Germinal center (tissue), 1 donor: ENCODE data around the gene LCN1.
A peak's percentile ranks its signal among the peaks of the same experiment; 100 is the strongest.

Source experiments
- DNase-seq: peaks from one replicate; pipeline ENCODE4 v3.0.0; 2012; ENCODE audit warnings: mixed read lengths, low spot score

LCN1 gene

DNA sequence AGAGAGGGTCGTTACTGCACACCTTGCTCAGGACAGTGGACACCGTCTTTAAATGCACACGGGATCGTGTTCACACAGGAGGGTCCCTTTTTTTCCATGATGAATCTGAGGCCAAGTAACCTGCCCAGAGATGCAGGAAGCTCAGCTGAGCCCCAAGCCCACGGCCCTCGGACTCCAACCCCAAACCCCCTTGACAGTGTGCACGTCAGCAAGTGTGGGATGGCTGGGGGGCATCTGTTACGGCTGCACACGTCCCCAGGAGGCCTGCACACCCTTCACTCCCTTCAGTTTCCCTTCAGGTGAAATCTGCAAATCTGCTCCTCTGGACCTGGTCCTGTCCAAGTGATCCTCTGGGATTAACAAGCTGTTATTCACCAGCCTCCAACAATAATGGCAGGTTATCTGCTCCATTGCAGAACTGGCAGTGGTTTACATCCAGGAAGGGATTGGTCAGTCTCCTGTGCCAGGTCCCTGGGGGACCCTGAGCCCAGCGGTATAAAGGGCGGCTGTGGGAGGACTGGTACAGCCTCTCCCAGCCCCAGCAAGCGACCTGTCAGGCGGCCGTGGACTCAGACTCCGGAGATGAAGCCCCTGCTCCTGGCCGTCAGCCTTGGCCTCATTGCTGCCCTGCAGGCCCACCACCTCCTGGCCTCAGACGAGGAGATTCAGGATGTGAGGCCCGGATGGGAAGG, at the start of gene LCN1:
Gene LCN1 (plus strand): TSS at position 525 of the 692 bp plus-strand sequence. CDS start 58 bp downstream, at position 583.
- no peak for DNase-seq

DNA sequence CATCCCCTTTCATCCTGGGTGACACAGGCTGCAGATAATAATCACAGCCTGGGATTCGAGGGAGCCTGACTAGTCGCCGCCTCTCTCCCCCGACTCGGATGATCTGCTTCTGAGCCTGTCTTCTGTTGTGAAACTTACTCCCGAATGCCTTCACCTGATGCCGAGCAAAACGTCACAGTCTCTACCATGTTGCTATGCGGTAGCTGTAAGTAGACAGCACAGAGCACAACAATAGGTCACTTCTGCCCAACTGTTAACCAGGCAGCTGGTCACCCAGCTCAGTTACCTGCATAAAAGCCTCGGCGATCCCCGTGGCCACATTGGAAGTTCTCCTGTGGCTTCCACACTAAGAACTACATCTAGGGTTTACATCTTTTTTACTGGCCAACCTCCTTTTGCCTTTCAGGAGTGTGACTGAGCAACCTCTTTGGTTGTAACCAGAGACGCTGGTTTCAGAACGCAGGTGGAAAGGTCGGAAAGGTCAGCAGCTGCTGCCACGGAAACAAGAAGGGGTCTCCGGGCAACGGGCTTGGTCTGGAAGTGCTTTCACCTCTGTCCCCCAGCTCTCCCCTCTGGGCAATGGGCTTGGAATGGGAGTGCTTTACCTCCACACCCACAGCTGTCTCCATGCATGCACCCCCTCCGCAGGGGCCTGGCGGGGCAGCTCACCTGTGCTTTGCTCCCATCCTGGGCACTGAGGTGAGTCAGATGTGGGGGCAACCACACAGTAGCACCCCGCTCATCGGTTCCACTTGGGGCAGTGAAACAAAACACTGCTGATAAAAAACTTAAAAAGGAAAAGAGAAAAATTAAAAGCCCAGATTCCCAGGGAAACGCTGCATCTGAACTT, 49.2 kb upstream of the LCN1 start:
- DNase-seq = no peak

DNA sequence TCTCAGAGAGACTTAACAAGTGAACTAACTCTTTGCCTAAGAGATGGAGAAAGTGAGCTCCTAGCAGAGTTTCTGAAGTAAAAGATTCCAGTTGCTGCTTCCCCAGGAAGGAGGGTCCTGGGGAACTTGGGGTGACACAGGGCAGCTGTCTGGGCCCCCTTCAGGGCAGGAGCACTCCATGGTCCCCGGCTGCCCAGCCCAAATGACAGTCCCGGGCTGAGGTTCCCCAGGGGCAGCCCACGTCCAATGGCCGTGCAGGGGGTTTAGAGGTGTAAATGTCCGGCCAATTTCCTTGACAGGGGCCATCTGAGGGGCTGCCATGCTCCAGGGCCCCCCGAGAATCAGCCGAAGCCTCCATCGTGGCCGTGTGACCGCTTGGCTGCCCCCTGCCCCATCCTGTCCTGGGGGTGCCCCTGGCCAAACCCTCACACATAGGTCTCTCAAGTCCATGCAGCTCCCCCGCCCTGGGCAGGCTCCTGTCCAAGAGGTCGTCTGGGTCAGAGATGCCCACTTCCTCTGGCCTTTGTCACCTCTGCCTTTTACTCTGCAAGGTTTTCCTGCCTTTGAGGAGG, 47.2 kb upstream of the LCN1 start:
- no peak for DNase-seq

DNA sequence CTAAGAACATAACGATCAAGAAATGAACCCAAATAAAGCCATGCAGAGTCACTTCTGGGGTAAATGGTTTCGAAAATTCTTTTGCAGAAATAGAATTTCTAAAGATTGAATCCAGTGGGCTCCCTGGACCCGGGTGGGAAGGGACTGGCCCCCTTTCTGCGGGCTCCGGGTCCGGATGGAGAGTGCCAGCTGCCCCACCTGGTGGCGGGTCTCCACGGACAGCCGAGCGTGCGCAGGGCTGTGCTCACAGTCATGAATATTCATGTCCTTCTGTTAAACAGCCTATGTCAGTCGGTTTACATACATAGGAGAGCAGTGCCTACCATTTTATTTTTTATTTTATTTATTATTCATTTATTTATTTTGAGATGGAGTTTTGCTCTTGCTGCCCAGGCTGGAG, 46.3 kb upstream of the LCN1 start:
- peak; percentile 65 for DNase-seq

DNA sequence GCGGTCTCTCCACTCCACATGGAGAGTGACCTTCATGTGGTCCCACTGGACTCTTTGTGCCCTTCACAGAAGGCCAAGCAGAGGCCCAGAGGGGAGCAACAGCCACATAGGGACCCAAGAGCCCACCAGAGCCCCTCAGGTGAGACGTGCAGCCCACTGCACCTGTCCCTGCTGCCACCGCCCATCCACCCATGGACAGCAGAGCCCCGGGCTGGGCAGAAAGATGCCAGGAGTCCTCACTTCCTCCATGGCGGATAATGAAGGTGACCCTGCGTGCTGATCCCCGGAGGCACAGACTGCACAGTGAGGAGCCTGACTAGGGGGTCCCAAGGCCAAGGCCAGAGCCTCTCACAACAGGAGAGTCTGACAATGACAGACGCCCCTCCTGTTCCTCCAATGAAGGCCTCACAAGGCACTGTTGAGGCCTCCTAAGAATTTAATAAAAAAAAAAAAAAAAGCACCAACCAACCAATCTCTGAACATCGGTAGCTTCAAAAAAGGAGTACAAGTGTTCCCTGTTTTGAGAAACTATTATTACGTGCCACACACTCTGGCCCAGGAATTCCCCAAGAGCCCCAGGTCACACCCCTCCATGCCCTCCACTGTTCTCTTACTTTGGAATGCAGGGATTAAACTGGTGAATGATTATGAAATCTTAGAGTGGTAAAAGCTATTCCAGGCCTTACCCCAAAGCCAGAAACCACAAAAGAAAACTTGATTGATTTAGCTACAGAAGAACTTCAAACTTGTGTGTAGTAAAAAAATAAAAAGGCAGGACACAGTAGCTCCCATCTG, 44.5 kb upstream of the LCN1 start:
- no peak for DNase-seq

DNA sequence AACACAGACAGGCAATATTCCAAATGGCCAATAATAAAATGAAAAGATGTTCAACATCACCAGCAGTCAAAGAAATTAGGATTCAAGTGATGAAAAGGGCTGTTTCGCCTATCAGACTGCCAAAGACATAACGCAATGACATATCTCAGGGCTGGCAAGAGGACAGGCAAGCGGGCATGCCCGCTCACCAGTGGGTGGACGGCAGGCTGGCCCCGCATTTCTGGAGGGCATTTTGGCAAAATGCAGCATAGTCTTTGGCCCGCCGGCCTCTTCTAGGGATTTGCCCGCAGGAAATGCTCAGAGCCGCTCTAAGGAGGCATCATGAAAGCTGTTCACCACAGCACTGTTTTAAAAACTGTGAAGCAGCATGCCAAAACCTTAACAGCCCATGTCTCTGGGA, 43.0 kb upstream of the LCN1 start:
- no peak for DNase-seq

DNA sequence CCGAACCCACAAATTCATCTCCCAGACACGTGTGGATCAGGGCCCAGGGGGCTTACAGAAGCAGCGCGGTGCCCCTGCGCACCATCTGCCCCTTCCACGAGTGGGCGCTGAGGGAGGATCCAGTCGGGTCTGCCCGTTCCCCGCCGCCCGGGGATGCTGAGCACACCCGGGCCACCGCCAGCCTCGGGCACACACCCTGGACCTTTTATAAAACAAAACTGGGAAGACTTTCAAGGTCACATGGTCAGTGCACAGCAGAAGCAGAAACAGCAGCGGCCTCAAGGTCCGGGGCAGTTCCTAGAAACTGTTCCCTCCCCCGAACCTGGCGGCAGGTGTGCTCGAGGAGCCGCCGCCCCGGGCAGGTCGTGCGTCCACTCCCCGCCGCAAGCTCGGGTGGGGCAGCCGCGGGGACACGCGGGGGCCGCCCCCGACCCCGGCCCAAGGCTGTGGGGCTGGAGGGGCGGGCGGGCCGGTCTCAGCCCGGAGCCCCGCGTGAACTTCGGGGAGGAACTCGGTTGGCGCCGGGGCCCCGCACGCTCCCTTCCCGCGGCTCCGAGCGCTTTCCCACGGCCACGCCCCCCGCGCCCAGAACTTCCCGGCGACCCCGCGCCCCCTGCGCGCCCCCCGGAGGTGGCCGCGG, 42.3 kb upstream of the LCN1 start:
- DNase-seq = peak; percentile 12

GRCh38 chr9:135479469-135480052, 41.7 kb upstream of the LCN1 start, which contains the start of gene PPP1R26:
PPP1R26 (plus strand) TSS chr9:135479782; CDS start chr9:135484511, 4,729 bp downstream.
- peak; percentile 11 for DNase-seq

DNA sequence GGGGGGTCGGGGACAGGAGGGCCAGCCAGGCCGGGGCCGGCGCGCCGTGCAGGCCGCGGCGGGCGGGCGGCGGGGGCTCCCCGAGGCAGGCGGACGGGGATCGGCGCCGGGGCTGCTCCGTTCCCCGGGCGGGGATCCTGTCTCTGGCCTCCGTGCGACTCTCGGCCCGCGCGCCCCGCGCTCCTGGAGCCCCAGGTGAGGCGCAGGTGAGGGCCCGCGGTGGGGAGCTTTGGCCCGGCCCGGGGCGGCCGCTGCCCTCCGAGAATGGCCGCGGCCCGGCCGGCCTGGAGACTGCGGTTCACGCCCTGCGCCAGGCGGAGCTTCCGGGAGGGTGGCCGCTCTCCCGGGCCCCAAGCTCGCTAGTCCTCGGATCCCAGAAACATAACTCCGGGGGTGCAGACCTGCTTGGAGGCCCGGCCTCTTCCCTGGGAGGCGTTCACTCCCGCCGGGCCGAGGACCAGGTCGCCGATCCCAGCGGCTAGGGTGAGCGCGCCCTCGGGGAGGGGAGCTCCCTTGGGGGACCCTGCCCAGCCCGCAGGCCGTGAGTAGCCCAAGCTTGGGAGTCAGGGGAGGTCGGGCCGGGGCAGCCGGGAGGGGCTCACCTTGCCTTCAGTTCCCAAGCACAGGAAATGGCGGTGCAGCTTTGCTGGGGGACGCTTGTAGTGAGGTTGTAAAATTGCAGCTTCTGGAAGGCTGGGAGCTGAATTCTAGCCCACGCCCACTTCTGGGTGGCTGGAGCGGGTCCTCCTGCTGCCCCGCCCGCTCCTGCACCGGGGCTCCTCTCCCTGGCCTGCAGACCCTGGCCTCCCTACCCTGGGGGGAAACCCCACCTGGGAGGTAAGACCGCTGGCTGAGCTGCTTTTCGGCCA, 40.9 kb upstream of the LCN1 start:
- DNase-seq = peak; percentile 19

DNA sequence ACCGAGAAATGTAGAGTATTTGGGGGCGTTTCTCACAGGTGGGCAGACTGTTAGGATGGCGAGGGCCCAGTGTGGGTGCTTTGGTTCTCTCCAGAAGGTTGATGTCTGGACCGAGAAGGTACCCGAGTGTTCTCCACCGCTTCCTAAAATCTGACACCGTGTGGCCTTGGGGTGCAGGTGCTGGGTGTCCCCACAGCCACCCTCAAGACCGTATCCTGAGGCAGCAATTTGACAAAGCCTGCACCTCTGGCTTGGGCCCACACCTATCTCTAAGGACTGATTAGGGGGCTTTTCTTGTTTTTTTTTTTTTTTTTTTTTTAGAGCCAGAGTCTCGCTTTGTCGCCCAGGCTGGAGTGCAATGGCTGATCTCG, 40.3 kb upstream of the LCN1 start:
- DNase-seq = no peak

DNA sequence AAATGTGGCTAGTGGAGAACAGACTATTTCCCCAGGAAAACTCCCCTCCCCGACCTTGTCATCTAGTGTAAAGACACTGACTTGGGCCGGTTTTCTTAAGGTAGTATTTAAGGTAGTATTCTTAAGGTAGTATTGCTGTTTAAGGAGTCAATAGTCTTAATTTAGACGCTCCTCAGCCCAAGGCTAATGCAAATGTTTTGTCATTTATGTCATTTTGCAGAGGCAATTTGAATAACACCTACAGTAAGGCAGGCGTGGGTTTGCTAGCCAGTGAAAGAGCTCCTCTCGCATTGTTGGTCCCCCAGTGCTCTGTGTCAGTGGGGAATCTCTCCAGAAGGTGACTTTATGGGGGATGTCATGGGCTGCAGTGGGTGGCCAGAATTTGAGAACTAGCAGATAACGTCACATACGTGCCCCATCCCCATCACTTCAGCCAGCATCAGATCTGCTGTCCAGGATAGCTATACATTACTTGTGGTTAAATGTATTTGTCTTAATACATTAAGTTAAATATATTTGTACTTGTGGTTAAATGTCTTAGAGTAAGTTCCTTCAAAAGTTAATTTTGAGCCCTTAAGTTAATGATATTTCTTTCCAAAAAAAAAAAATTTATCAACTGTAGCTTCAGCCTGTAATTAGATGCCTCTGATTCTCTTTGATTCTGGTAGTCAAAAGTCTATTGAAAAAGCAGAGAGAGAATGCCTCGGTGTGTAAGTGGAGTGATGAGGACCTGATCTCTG, 39.1 kb upstream of the LCN1 start:
- peak; percentile 25 for DNase-seq

DNA sequence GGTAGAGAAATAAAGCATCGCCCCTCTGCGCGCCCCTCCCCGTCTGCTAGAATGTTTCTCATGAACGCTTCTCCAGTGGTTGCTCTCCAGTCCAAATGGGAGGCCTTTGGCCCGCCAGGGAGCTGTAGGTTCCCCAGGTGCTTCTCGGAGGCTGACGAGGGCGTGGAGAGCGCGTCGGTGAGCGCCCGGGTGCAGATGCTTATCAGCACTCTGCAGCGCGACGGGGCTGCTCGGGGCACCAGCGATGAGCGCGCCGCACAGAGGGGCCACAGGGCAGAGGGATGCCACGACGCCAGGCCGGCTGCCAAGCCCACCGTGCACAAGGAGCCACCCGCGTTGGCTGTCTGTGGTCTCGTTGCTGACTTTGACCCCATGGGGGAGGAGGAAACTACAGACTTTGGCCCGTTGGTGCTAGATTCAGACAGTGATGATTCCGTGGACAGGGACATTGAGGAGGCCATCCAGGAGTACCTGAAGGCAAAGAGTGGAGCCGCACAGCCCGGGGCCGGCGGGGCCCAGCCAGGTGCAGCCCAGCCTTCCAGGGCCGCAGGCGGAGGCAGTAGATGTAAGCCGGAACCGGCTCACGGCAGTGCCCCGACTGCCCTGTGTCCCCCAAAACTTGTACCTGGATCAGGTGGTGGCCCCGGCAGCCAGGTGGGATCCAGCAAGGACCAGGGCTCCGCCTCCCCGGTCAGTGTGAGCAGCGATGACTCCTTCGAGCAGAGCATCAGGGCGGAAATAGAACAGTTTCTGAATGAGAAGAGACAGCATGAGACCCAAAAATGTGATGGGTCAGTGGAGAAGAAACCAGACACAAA, 36.6 kb upstream of the LCN1 start:
- DNase-seq = no peak

GRCh38 chr9:135485385-135485784, 35.9 kb upstream of the LCN1 start:
- no peak for DNase-seq

DNA sequence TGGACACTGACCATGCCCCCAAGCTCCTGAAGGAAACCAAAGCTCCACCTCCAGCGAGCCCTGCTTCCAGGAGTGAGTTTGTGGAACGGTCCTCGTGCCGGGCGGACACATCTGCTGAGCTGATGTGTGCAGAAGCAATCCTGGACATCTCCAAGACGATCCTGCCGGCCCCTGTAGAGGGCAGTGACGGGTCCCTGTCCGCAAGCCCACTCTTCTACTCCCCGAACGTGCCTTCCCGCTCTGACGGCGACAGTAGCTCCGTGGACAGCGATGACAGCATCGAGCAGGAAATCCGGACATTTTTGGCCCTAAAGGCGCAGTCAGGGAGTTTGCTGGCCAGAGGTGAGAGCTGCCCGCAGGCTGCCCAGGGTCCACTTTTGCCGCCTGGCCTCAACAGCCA, 35.4 kb upstream of the LCN1 start:
- DNase-seq = no peak

GRCh38 chr9:135486267-135487065, 34.8 kb upstream of the LCN1 start:
- no peak for DNase-seq

DNA sequence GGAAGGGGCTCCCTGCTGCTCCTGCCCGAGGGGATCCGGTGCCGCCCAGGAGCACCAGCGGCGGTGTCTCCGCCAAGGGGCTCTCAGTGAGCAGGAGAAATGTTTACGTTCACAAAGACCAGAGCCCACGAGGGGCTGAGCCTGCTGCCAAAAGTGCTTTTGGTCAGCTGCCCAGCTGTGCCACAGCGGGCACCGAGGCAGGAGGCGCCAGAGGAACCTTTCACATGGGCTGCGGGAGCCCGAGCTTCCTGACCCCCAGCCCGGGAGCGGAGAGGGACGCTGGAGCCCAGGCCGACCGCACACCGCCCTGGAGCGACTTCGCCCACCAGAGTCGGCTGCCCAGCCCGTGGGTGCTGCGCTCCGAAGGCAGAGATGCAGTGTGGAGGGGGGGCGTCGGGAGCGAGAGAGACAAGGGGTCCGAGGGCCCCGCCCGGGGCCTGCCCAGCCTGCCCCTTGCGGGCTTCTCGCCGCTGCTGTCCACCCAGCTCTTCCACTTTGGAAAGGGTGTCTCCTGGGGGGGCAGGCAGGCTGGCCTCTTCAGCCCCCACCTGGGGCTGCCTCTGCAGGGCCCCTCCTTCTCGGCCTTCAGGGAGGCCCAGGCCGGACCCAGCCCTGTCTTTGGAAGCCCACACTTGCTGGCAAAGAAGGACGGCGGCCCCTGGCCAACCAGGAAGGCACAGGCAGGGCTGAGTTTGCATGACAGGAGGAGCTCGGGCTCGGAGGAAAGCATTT, 33.8 kb upstream of the LCN1 start:
- no peak for DNase-seq

DNA sequence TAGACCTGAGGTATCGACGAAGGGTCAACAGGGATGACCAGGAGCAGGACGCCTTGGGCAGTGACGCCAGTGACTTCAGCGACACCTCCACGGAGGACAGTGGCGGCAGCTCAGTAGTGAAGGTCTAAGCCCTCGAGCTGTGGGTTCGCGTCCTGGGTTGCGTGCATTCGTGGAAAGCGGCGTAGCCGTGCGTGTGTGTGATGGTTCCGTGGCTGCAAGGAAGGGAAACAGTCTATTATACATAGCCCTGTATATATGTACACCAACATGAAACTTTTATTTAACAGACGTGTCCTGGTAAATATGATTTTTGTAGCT, 33.3 kb upstream of the LCN1 start:
- no peak for DNase-seq
